Measurements from ENCODE around the gene RCL1.

Gene RCL1

GRCh38 chr9:4879115-4879558 is 86.4 kb downstream of the RCL1 start:
- Histone ChIP-seq H3K4me3 (ENCODE audit: low read length) (no peak overlapping the region), H3K4me2 (ENCODE audit: low read depth, low read length) (no peak overlapping the region)

GRCh38 chr9:4883326-4883873 is 90.7 kb downstream of the RCL1 start:
- no peak for TF ChIP-seq EZH2 (optimal IDR thresholded peaks at IDR 0.05; ENCODE audit: low read depth, low read length)
- no peak for TF ChIP-seq CTCF (IDR thresholded peaks at IDR 0.05; ENCODE audit: low read length)
- TF ChIP-seq EZH2phosphoT487 (IDR thresholded peaks at IDR 0.05; ENCODE audit: low read length) = no peak
- Histone ChIP-seq H3K9me3 (replicated peaks; ENCODE audit: insufficient read depth, low read length) (no peaks in the 10 kb centered on the region), H3K4me2 (ENCODE audit: low read depth, low read length) (no peak overlapping the region), H3F3A (ENCODE audit: insufficient read depth, low read length) (no peaks in the 10 kb centered on the region), H3K4me3 (ENCODE audit: low read length) (no peak overlapping the region), H3K27me3 (replicated peaks; ENCODE audit: insufficient read depth, low read length) (no peaks in the 10 kb centered on the region), H3K36me3 (replicated peaks; ENCODE audit: insufficient read depth, low read length) (no peaks in the 10 kb centered on the region), H4K20me1 (ENCODE audit: insufficient read depth, low read length) (no peaks in the 10 kb centered on the region), H2AFZ (ENCODE audit: low read length) (no peak overlapping the region), H3K9ac (ENCODE audit: low read length) (no peak overlapping the region), H3K4me1 (ENCODE audit: low read length) (no peaks in the 10 kb centered on the region), H3K27ac (ENCODE audit: low read length) (no peak overlapping the region), H3K9me2 (replicated peaks; ENCODE audit: insufficient read depth, low read length) (no peaks in the 10 kb centered on the region), H3K79me2 (ENCODE audit: low read length) (no peaks in the 10 kb centered on the region)
- DNase-seq = no peak

More at GRCh38 chr9:4879115-4879558, 86.4 kb downstream of the RCL1 start:
- H3K4me1 ChIP-seq (ENCODE audit: low read length) = no peaks in the 10 kb centered on the region
- no peak overlapping the region for H3K27ac ChIP-seq (ENCODE audit: low read length)
- no peaks in the 10 kb centered on the region for H3K79me2 ChIP-seq (ENCODE audit: low read length)
- no peaks in the 10 kb centered on the region for H4K20me1 ChIP-seq (ENCODE audit: insufficient read depth, low read length)
- TF ChIP-seq EZH2 (optimal IDR thresholded peaks at IDR 0.05; ENCODE audit: low read depth, low read length) (no peak), EZH2phosphoT487 (IDR thresholded peaks at IDR 0.05; ENCODE audit: low read length) (no peak), CTCF (IDR thresholded peaks at IDR 0.05; ENCODE audit: low read length) (no peak)
- no peak for DNase-seq
- no peaks in the 10 kb centered on the region for H3K9me2 ChIP-seq (replicated peaks; ENCODE audit: insufficient read depth, low read length)
- no peaks in the 10 kb centered on the region for H3K9me3 ChIP-seq (replicated peaks; ENCODE audit: insufficient read depth, low read length)
- no peak overlapping the region for H3K9ac ChIP-seq (ENCODE audit: low read length)
- H2AFZ ChIP-seq (ENCODE audit: low read length) = no peak overlapping the region
- no peaks in the 10 kb centered on the region for H3K27me3 ChIP-seq (replicated peaks; ENCODE audit: insufficient read depth, low read length)
- H3K36me3 ChIP-seq (replicated peaks; ENCODE audit: insufficient read depth, low read length) = no peaks in the 10 kb centered on the region
- no peaks in the 10 kb centered on the region for H3F3A ChIP-seq (ENCODE audit: insufficient read depth, low read length)

GRCh38 chr9:4886698-4887097 is 94.0 kb downstream of the RCL1 start:
- Histone ChIP-seq H3F3A (ENCODE audit: insufficient read depth, low read length) (no peaks in the 10 kb centered on the region), H3K27me3 (replicated peaks; ENCODE audit: insufficient read depth, low read length) (no peaks in the 10 kb centered on the region), H3K27ac (ENCODE audit: low read length) (no peak overlapping the region), H4K20me1 (ENCODE audit: insufficient read depth, low read length) (no peaks in the 10 kb centered on the region), H3K9me3 (replicated peaks; ENCODE audit: insufficient read depth, low read length) (no peaks in the 10 kb centered on the region), H3K4me3 (ENCODE audit: low read length) (no peak overlapping the region), H3K9me2 (replicated peaks; ENCODE audit: insufficient read depth, low read length) (no peaks in the 10 kb centered on the region), H2AFZ (ENCODE audit: low read length) (no peak overlapping the region), H3K79me2 (ENCODE audit: low read length) (no peaks in the 10 kb centered on the region), H3K4me1 (ENCODE audit: low read length) (no peaks in the 10 kb centered on the region), H3K4me2 (ENCODE audit: low read depth, low read length) (no peak overlapping the region), H3K9ac (ENCODE audit: low read length) (no peak overlapping the region), H3K36me3 (replicated peaks; ENCODE audit: insufficient read depth, low read length) (no peaks in the 10 kb centered on the region)
- no peak for DNase-seq
- TF ChIP-seq EZH2 (optimal IDR thresholded peaks at IDR 0.05; ENCODE audit: low read depth, low read length) = no peak

GRCh38 chr9:4887556-4887955 is 94.8 kb downstream of the RCL1 start:
- H3K36me3 ChIP-seq (replicated peaks; ENCODE audit: insufficient read depth, low read length) = no peaks in the 10 kb centered on the region
- no peaks in the 10 kb centered on the region for H3K79me2 ChIP-seq (ENCODE audit: low read length)
- H3K27ac ChIP-seq (ENCODE audit: low read length) = no peak overlapping the region
- no peaks in the 10 kb centered on the region for H4K20me1 ChIP-seq (ENCODE audit: insufficient read depth, low read length)
- H3K4me3 ChIP-seq (ENCODE audit: low read length) = no peak overlapping the region
- no peaks in the 10 kb centered on the region for H3K9me3 ChIP-seq (replicated peaks; ENCODE audit: insufficient read depth, low read length)
- no peaks in the 10 kb centered on the region for H3K4me1 ChIP-seq (ENCODE audit: low read length)
- H3K9ac ChIP-seq (ENCODE audit: low read length) = no peak overlapping the region
- no peak overlapping the region for H2AFZ ChIP-seq (ENCODE audit: low read length)
- no peak for DNase-seq
- no peaks in the 10 kb centered on the region for H3K27me3 ChIP-seq (replicated peaks; ENCODE audit: insufficient read depth, low read length)
- H3F3A ChIP-seq (ENCODE audit: insufficient read depth, low read length) = no peaks in the 10 kb centered on the region
- TF ChIP-seq EZH2phosphoT487 (IDR thresholded peaks at IDR 0.05; ENCODE audit: low read length) (no peak), CTCF (IDR thresholded peaks at IDR 0.05; ENCODE audit: low read length) (no peak), EZH2 (optimal IDR thresholded peaks at IDR 0.05; ENCODE audit: low read depth, low read length) (no peak)
- H3K4me2 ChIP-seq (ENCODE audit: low read depth, low read length) = no peak overlapping the region
- no peaks in the 10 kb centered on the region for H3K9me2 ChIP-seq (replicated peaks; ENCODE audit: insufficient read depth, low read length)
